K562 (cell line): ENCODE data around the gene CENPX. TPM values are rescaled to one million over a fixed set of nuclear protein-coding genes. Genes with fewer than 3 reads are reported as not detected.
A peak's percentile ranks its signal among the peaks of the same experiment; 100 is the strongest.

ENCODE experiments used
- BCOR ChIP-seq: fragments of 450-650 bp; IDR thresholded peaks from 2 replicates; pipeline ENCODE4 v1.6.1; 2016
- BRD9 ChIP-seq: fragments of 450-650 bp; IDR thresholded peaks from 2 replicates; pipeline ENCODE4 v1.6.1; 2018; ENCODE audit warnings: low read depth; ENCODE audit not compliant: partially characterized antibody
- CBX5 ChIP-seq: IDR thresholded peaks from 2 replicates; pipeline ENCODE4 v1.6.1; 2014; ENCODE audit warnings: low read depth, borderline replicate concordance
- CHD1 ChIP-seq: fragments of 200-600 bp; sonication (generic); IDR thresholded peaks from one replicate; pipeline ENCODE4 v1.6.1; 2012; ENCODE audit warnings: mild to moderate bottlenecking, moderate library complexity, low read length, inconsistent platforms
- CXXC5 ChIP-seq: fragments of 250-450 bp; sonication (Bioruptor Pico); IDR thresholded peaks from 2 replicates; pipeline ENCODE4 v1.8.0; 2022; ENCODE audit warnings: inconsistent platforms, mild to moderate bottlenecking, moderate library complexity
- E2F3 ChIP-seq: fragments of 250-450 bp; sonication (Bioruptor Pico); IDR thresholded peaks from 2 replicates; pipeline ENCODE4 v1.4.0; 2020; ENCODE audit warnings: mild to moderate bottlenecking
- FOXM1 ChIP-seq, 2 experiments: fragments of 450-650 bp in 1 of 2; sonication (generic) in 1 of 2; formaldehyde crosslinking in 1 of 2; IDR thresholded peaks; 2 replicates each; pipeline versions ENCODE4 v1.6.1 to v1.9.0; 2017 to 2022; ENCODE audit warnings: low read depth in 2 of 2, mild to moderate bottlenecking in 2 of 2, missing genetic modification reagents in 1 of 2, moderate library complexity in 1 of 2
- GABPA ChIP-seq: fragments of 200-800 bp; sonication (Bioruptor generic); conservative IDR thresholded peaks from 2 replicates; pipeline ENCODE4 v1.6.1; 2016; ENCODE audit warnings: low read depth, missing genetic modification characterization, missing compliant biosample characterization
- GATA2 ChIP-seq: sonication (generic); formaldehyde crosslinking; IDR thresholded peaks from 2 replicates; pipeline ENCODE4 v1.4.0; 2020; ENCODE audit warnings: mild to moderate bottlenecking, missing genetic modification reagents
- HEY1 ChIP-seq: fragments of 250-450 bp; sonication (Bioruptor Pico); IDR thresholded peaks from 2 replicates; pipeline ENCODE4 v1.5.0; 2020; ENCODE audit warnings: mild to moderate bottlenecking, moderate library complexity, borderline replicate concordance
- MEF2D ChIP-seq: conservative IDR thresholded peaks from 2 replicates; pipeline ENCODE4 v1.6.1; 2016; ENCODE audit warnings: low read depth, missing genetic modification characterization, missing compliant biosample characterization
- MEIS2 ChIP-seq: fragments of 450-650 bp; IDR thresholded peaks from 2 replicates; pipeline ENCODE4 v1.6.1; 2014; ENCODE audit warnings: mild to moderate bottlenecking; ENCODE audit not compliant: partially characterized antibody
- NCOA6 ChIP-seq: fragments of 450-650 bp; IDR thresholded peaks from 2 replicates; pipeline ENCODE4 v1.6.1; 2017; ENCODE audit warnings: mild to moderate bottlenecking
- NR2C1 ChIP-seq, 2 experiments: fragments of 450-650 bp; IDR thresholded peaks; 2 replicates each; pipeline ENCODE4 v1.6.1; 2017; ENCODE audit warnings: mild to moderate bottlenecking in 2 of 2, antibody characterized with exemption in 1 of 2, inconsistent platforms in 1 of 2, missing compliant biosample characterization in 1 of 2, missing genetic modification characterization in 1 of 2
- RBM39 ChIP-seq: fragments of 200-400 bp; formaldehyde crosslinking; optimal IDR thresholded peaks from 2 replicates; pipeline ENCODE3; 2018; ENCODE audit warnings: low read depth, low read length
- SPI1 ChIP-seq: IDR thresholded peaks from 2 replicates; pipeline ENCODE4 v1.6.1; 2011; ENCODE audit warnings: low read depth, low read length, control low read depth, borderline replicate concordance
- TEAD4 ChIP-seq, 2 experiments: sonication (generic) in 1 of 2; formaldehyde crosslinking in 1 of 2; IDR thresholded peaks; 2 replicates each; pipeline versions ENCODE4 v1.6.1 to v1.8.0; 2012 to 2022; ENCODE audit warnings: borderline replicate concordance in 1 of 2, inconsistent platforms in 1 of 2, low read length in 1 of 2, mild to moderate bottlenecking in 1 of 2, missing genetic modification reagents in 1 of 2
- XRCC3 ChIP-seq: fragments of 450-650 bp; IDR thresholded peaks from 2 replicates; pipeline ENCODE4 v1.6.1; 2017; ENCODE audit warnings: mild to moderate bottlenecking, moderate library complexity
- ZNF184 ChIP-seq: sonication (generic); formaldehyde crosslinking; IDR thresholded peaks from 2 replicates; pipeline ENCODE4 v1.5.0; 2020; ENCODE audit warnings: missing genetic modification reagents
- ZNF830 ChIP-seq: fragments of 250-450 bp; sonication (Bioruptor Pico); IDR thresholded peaks from 2 replicates; pipeline ENCODE4 v1.5.0; 2021; ENCODE audit warnings: mild to moderate bottlenecking
- polyA plus RNA-seq, 8 experiments: library from polyadenylated mRNA; depleted of rRNA in 4 of 8; stranded (reverse) in 5 of 8; unstranded in 3 of 8; fragments of >200 nt; fragmentation: Nextera tagmentation in 2 of 8; fragmentation: Illumina TruSeq in 1 of 8; extraction: Ambion mirVana in 2 of 8; extraction: Trizol in 1 of 8; gene quantifications; 2 replicates each; pipeline versions ENCODE4 v1.2.1 to v1.2.3, GENCODE V29; 2011 to 2014; ENCODE audit warnings: inconsistent platforms in 1 of 8, missing spikeins in 1 of 8
- total RNA-seq, 7 experiments: library from RNA; depleted of rRNA in 6 of 7; stranded (reverse); fragments of >200 nt in 6 of 7; fragmentation: Illumina TruSeq in 2 of 7; extraction: Trizol in 2 of 7; gene quantifications; 2 replicates each; pipeline versions ENCODE4 v1.2.1 to v1.2.3, GENCODE V29; 2011 to 2021; ENCODE audit warnings: low replicate concordance in 1 of 7
- TF ChIP-seq, protein P1 (sequence below): fragments of 450-650 bp; IDR thresholded peaks from 2 replicates; pipeline ENCODE4 v1.6.1; 2016
- TF ChIP-seq, protein P2 (sequence below): fragments of 450-650 bp; formaldehyde crosslinking; IDR thresholded peaks from 2 replicates; pipeline ENCODE4 v1.4.0; 2020; ENCODE audit warnings: mild to moderate bottlenecking, moderate library complexity

CENPX gene
- total and polyA plus RNA-seq, 9 of the 15 experiments (the other 6 are each of a cell fraction or from before 2014, with no cell fraction given): 32.7 to 352 (median 127) TPM

DNA sequence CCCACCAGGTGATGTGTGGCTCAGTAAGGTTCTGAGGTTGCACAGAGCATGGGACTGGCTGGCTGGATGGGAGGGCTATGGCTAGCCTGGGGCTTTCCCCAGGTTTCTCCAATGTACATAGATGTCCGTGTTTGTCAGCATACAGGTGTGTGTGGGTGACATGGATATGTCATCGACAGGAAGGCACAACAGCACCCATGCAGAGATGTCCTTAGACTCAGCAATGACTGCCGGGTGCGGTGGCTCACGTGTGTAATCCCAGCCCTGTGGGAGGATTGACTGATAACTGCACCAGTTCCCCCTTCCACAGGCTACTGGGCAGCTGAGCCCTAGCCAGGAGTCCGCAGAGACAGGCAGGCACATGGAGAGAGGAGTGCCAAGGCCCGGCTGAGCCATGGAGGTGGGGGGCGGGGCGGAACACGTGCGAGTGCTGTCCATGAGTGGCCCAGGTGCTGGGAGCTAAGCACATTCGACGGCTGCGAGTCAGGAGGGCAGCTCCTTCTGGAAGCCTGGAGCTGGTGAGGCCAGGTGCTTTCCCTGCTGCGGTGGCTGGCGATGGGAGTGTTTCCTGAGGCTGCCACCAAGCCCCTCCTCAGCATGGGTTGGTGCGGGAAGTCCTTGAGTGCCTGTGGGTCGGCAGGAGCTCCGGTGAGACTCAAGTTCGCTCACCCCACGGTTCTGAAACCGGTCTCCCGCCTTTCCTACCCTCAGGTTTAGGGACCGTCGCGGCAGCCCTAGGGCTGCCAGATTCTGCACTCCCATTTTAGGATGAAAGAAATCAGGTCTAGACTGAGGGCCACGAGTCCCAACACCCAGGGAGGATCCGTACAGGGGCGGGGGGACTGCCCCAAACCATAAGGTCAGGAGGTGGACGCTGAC, 46.1 kb downstream of the CENPX start (continued):
- peak; percentile 21 for TF ChIP-seq BRD9
- peak; percentile 85 for TF ChIP-seq E2F3
- TF ChIP-seq CHD1: no peak
- TF ChIP-seq SPI1: peak; percentile 61; the same call in 1 of the 2 replicates
- TF ChIP-seq CXXC5: peak; percentile 42; the same call in 1 of the 2 replicates
- TF ChIP-seq RBM39: no peak
- TF ChIP-seq ZNF184 (CRISPR knock-in tag): no peak
- peak; percentile 66; the same call in 1 of the 2 replicates for TF ChIP-seq NCOA6
- peak; percentile 7 for TF ChIP-seq MEIS2
- TF ChIP-seq, protein P1, sequence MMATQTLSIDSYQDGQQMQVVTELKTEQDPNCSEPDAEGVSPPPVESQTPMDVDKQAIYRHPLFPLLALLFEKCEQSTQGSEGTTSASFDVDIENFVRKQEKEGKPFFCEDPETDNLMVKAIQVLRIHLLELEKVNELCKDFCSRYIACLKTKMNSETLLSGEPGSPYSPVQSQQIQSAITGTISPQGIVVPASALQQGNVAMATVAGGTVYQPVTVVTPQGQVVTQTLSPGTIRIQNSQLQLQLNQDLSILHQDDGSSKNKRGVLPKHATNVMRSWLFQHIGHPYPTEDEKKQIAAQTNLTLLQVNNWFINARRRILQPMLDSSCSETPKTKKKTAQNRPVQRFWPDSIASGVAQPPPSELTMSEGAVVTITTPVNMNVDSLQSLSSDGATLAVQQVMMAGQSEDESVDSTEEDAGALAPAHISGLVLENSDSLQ: peak; percentile 43
- TF ChIP-seq TEAD4 (IDR thresholded peaks at IDR 0.05; ENCODE audit: low read length): 0 out of 2 replicates have a peak, but pooled peaks have one; percentile 1
- TF ChIP-seq TEAD4 (CRISPR knock-in tag; IDR thresholded peaks at IDR 0.05; ENCODE audit: borderline replicate concordance): no peak
- TF ChIP-seq HEY1 (CRISPR knock-in tag): no peak
- TF ChIP-seq GATA2 (CRISPR knock-in tag): peak; percentile 22; the same call in 1 of the 2 replicates
- TF ChIP-seq ZNF830 (CRISPR knock-in tag): no peak
- TF ChIP-seq CBX5: no peak
- no peak for TF ChIP-seq MEF2D (tag)
- no peak for TF ChIP-seq GABPA (tag)
- no peak; the same call in 1 of the 2 replicates for TF ChIP-seq XRCC3
- 0 out of 2 replicates have a peak, but pooled peaks have one; percentile 25 for TF ChIP-seq BCOR
- TF ChIP-seq NR2C1 (IDR thresholded peaks at IDR 0.05): no peak
- TF ChIP-seq NR2C1 (tag; IDR thresholded peaks at IDR 0.05): peak; percentile 49; the same call in 1 of the 2 replicates
- TF ChIP-seq, protein P2, sequence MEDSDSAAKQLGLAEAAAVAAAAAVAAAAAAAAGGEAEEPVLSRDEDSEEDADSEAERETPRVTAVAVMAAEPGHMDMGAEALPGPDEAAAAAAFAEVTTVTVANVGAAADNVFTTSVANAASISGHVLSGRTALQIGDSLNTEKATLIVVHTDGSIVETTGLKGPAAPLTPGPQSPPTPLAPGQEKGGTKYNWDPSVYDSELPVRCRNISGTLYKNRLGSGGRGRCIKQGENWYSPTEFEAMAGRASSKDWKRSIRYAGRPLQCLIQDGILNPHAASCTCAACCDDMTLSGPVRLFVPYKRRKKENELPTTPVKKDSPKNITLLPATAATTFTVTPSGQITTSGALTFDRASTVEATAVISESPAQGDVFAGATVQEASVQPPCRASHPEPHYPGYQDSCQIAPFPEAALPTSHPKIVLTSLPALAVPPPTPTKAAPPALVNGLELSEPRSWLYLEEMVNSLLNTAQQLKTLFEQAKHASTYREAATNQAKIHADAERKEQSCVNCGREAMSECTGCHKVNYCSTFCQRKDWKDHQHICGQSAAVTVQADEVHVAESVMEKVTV (CRISPR knock-in tag): peak; percentile 16; the same call in 1 of the 2 replicates
- TF ChIP-seq FOXM1 (IDR thresholded peaks at IDR 0.05; ENCODE audit: low read depth): no peak
- 0 out of 2 replicates have a peak, but pooled peaks have one; percentile 61 for TF ChIP-seq FOXM1 (CRISPR knock-in tag; IDR thresholded peaks at IDR 0.05; ENCODE audit: low read depth)
